ENCODE results near the gene CENATAC.
"Not testable (repeated sequence)": the region's sequence is repeated elsewhere in the genome, so short reads cannot be mapped to it uniquely, and the experiment has no call there.

Gene CENATAC

GRCh38 chr11:119051440-119052162, 53.7 kb downstream of the CENATAC start:
- Mint-ChIP-seq H3K27ac (peak overlapping the region; percentile 61), H3K4me3 (peak overlapping the region; percentile 77), H3K36me3 (peaks cover 84% of the 10 kb centered on the region), H3K9me3 (no peaks in the 10 kb centered on the region), H3K27me3 (no peaks in the 10 kb centered on the region), H3K4me1 (peaks cover 58% of the 10 kb centered on the region)
- ATAC-seq = peak; percentile 92

DNA sequence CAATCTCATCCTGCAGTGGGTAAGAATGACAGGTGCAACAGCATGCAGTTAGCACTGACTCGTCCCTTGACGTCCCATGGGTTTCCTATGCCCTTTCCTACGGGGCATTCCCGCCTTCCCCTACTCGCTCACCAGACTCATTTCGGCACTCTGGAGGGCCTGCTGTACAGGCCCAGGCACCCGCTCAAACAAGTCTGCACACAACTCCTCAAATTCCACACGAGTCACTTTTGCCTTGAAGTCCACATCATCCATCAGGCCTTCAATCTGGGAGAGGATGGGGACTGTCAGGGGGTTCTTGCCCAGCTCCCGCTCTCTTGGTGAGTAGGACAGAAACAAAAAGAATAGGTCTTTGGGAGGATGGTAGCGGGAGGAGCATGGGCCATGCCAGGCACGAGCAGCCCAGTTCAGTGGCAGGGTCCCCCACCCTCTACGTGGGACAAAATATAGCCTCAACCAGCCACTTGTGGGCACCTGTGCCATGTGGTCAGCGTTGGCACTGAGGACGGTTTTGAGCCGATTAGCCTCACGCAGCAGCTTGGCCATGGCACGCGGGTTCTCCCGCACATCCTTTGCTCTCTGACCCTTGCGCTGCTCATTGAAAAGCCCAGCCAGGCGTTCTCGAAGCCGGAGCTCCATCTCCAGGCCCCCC, 54.4 kb downstream of the CENATAC start:
- H3K4me1 Mint-ChIP-seq = peaks cover 59% of the 10 kb centered on the region
- H3K36me3 Mint-ChIP-seq = peaks cover 77% of the 10 kb centered on the region
- ATAC-seq = no peak
- no peaks in the 10 kb centered on the region for H3K27me3 Mint-ChIP-seq
- peak overlapping the region; percentile 77 for H3K4me3 Mint-ChIP-seq
- H3K27ac Mint-ChIP-seq = peak overlapping the region; percentile 61
- no peaks in the 10 kb centered on the region for H3K9me3 Mint-ChIP-seq

DNA sequence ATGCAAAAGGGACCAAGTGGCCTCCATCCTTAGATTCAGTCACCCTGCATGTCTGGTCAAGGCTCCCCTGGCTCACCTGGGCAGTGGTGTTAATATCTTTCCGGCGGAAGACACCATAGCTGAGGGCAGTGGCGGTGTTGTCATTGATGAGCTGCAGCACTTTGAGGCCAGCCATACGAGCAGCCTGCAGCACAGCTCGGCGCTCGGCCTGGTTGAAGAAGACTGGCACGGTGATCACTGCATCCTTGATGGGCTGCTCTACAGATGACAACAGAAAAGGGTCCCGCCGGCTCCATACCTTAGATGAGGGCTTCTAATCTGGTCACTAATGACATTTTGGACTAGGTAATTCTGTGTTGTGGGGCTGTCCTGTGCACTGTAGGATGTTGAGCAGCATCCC, 56.5 kb downstream of the CENATAC start:
- H3K4me1 Mint-ChIP-seq = peaks cover 71% of the 10 kb centered on the region
- no peaks in the 10 kb centered on the region for H3K9me3 Mint-ChIP-seq
- H3K27ac Mint-ChIP-seq = no peak overlapping the region

DNA sequence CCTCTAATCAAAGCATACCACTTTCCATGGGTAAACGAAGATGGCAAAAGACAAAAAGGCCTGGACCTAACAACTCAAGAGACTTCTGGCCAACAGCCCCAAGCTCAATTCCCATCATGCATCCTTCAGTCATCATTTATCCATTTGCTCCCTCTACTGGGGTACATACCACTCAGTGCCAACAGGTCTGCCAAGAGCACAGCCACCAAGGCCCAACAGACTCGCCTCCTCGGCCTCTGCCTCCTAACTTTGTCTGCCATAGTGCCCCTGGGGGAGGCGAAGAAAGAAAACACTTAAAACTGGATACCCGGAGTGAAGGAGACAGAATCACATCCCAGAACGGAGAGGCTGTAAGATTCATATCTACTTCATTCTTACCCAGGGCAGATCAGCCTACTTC, 58.0 kb downstream of the CENATAC start:
- ATAC-seq = no peak
- H3K27ac Mint-ChIP-seq = peak overlapping the region; percentile 95
- H3K27me3 Mint-ChIP-seq = no peaks in the 10 kb centered on the region
- no peaks in the 10 kb centered on the region for H3K9me3 Mint-ChIP-seq
- H3K36me3 Mint-ChIP-seq = peaks cover 48% of the 10 kb centered on the region
- peak overlapping the region; percentile 91 for H3K4me3 Mint-ChIP-seq
- H3K4me1 Mint-ChIP-seq = peaks cover 64% of the 10 kb centered on the region

More for the DNA sequence above, 56.5 kb downstream of the CENATAC start:
- Mint-ChIP-seq H3K36me3 (peaks cover 56% of the 10 kb centered on the region), H3K27me3 (no peaks in the 10 kb centered on the region), H3K4me3 (no peak overlapping the region)
- no peak for ATAC-seq

DNA sequence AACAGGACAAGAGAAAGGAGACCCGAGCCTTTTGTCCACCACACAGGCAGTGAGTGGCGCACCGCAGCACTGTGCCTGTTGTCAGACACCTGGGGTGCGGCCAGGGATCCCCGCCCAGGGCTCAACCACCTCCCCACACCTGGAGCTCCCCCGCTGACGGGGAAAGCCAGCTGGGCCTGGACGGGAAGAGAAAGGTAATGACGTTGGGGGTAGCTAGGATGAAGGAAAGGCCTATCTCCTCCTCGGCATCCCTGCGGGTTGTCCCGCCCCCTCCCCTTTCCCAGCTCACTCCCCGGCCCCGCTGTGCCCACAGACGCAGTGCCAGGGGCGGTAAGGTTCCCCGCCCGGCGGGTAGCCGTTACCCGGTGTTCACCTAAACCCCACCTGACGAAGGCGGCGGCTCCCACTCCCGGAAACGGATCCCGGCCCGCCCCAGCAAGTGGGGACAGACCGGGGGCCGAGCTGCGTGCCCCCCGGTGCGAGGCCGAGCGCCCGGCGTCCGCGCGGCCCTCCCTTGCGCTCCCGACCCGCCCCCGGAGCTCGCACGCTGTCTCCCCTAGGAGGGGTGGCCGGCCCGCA, 58.6 kb downstream of the CENATAC start:
- Mint-ChIP-seq H3K27ac (peak overlapping the region; percentile 95), H3K36me3 (peaks cover 42% of the 10 kb centered on the region), H3K27me3 (no peaks in the 10 kb centered on the region), H3K9me3 (no peaks in the 10 kb centered on the region), H3K4me1 (peaks cover 58% of the 10 kb centered on the region), H3K4me3 (peak overlapping the region; percentile 91)
- peak; percentile 3 for ATAC-seq

GRCh38 chr11:119057000-119057769, 59.2 kb downstream of the CENATAC start, which contains the start of gene HYOU1:
TSS of gene HYOU1 (minus strand) at chr11:119057205. CDS start at chr11:119056160, 1,045 bp downstream.
- H3K36me3 Mint-ChIP-seq = peaks cover 37% of the 10 kb centered on the region
- H3K27ac Mint-ChIP-seq = peak within 1 kb of the TSS; percentile 95
- ATAC-seq = peak; percentile 97
- peaks cover 51% of the 10 kb centered on the region for H3K4me1 Mint-ChIP-seq
- H3K4me3 Mint-ChIP-seq = peak within 1 kb of the TSS; percentile 91
- no peaks in the 10 kb centered on the region for H3K27me3 Mint-ChIP-seq
- no peaks in the 10 kb centered on the region for H3K9me3 Mint-ChIP-seq

GRCh38 chr11:119059128-119059527, 61.2 kb downstream of the CENATAC start:
- H3K27me3 Mint-ChIP-seq, ATAC-seq, H3K4me3 Mint-ChIP-seq, H3K27ac Mint-ChIP-seq, H3K9me3 Mint-ChIP-seq: not testable (repeated sequence)
- Mint-ChIP-seq H3K36me3 (peaks cover 18% of the 10 kb centered on the region), H3K4me1 (peaks cover 32% of the 10 kb centered on the region)

GRCh38 chr11:119061256-119061655, 63.3 kb downstream of the CENATAC start:
- ATAC-seq = no peak
- H3K27me3 Mint-ChIP-seq = no peaks in the 10 kb centered on the region
- H3K27ac Mint-ChIP-seq = no peak overlapping the region
- H3K36me3 Mint-ChIP-seq = no peaks in the 10 kb centered on the region
- H3K4me3 Mint-ChIP-seq = no peak overlapping the region
- no peaks in the 10 kb centered on the region for H3K9me3 Mint-ChIP-seq
- H3K4me1 Mint-ChIP-seq = peaks cover 30% of the 10 kb centered on the region

DNA sequence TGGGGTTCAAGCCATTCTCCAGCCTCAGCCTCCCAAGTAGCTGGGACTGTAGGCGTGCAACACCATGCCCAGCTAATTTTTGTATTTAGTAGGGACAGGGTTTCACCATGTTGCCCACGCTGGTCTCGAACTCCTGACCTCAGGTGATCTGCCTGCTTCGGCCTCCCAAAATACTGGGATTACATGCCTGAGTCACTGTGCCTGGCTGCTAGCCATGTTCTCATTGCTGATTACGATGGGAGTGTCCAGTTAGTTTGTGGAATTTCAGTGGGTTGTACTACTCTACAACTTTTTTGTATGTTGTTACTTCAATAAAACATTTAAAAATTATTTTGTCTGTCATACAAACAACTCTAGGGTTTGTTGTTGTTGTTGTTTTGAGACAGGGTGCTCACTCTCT, 64.8 kb downstream of the CENATAC start:
- no peak overlapping the region for H3K27ac Mint-ChIP-seq
- no peak for ATAC-seq
- H3K4me3 Mint-ChIP-seq = no peak overlapping the region
- H3K9me3 Mint-ChIP-seq = no peaks in the 10 kb centered on the region
- H3K4me1 Mint-ChIP-seq = peaks cover 30% of the 10 kb centered on the region
- no peaks in the 10 kb centered on the region for H3K36me3 Mint-ChIP-seq
- H3K27me3 Mint-ChIP-seq = no peaks in the 10 kb centered on the region

DNA sequence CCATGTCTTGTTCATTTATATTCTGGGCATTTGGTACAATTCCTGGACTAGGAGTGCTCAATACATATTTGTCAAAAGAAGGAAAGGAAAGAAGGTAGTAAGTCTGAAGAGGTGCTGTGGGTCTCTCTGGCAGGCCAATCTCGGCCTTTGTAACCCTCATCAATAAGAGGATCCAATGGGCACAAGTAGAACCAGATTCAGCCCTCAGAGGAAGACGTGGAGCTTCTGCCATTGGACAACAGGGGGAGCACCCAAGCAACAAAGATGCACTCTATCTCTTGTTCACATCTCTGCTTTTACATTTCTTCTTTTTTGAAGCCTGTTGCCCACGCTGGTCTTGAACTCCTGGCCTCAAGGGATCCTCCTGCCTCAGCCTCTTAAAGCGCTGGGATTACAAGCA, 67.4 kb downstream of the CENATAC start:
- ATAC-seq = no peak
- Mint-ChIP-seq H3K36me3 (peaks cover 11% of the 10 kb centered on the region), H3K4me3 (no peak overlapping the region), H3K9me3 (no peaks in the 10 kb centered on the region), H3K4me1 (peaks cover 31% of the 10 kb centered on the region), H3K27ac (no peak overlapping the region), H3K27me3 (no peaks in the 10 kb centered on the region)
